RWPE1 (cell line): ENCODE results near the gene FAM118B.
"Not testable (repeated sequence)": the region's sequence is repeated elsewhere in the genome, so short reads cannot be mapped to it uniquely, and the experiment has no call there.

ENCODE experiments used
- CTCF ChIA-PET: fragments of 350-600 bp; sonication (Branson Sonifier 250); formaldehyde crosslinking; extraction: SDS; loops from one replicate; lab custom pipeline; 2021; lab: Yijun Ruan, JAX
- POLR2A ChIA-PET: fragments of 400-600 bp; formaldehyde crosslinking; extraction: SDS; loops from one replicate; lab custom pipeline; 2020; ENCODE audit warnings: antibody characterized with exemption; ENCODE audit not compliant: low non-redundant PET; lab: Yijun Ruan, JAX
- DNase-seq: peaks from one replicate; pipeline ENCODE4 v3.0.0; 2012; ENCODE audit warnings: low spot score
- H3K27ac ChIP-seq: fragments of 450-650 bp; 2 replicates; pipeline ENCODE4 v1.5.1; 2017
- TF ChIP-seq, protein P1 (sequence below): fragments of 450-650 bp; conservative IDR thresholded peaks from 2 replicates; pipeline ENCODE4 v1.5.1; 2017; ENCODE audit warnings: low read depth, mild to moderate bottlenecking

Gene FAM118B

DNA sequence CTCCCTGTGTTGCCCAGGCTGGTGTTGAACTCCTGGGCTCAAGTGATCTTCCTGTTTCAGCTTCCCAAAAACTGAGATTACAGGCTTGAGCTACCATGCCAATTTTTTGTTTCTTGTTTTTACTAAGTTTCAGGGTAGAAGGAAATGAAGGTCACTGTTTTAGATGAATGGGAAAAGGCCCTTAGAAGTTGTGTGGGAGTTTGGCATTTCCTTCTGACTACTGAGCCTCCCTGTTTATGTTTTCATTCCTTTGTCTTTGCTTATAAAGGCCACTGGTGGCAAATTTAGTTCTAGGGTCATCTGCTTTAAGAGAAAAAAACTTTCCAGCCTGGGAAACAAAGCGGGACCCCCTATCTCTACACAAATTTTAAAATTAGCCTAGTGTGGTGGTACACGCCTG lies 35.1 kb downstream of the FAM118B start:
- no peak for DNase-seq
- ChIA-PET CTCF (no interaction called here), POLR2A (no interaction called here)
- TF ChIP-seq, protein P1, sequence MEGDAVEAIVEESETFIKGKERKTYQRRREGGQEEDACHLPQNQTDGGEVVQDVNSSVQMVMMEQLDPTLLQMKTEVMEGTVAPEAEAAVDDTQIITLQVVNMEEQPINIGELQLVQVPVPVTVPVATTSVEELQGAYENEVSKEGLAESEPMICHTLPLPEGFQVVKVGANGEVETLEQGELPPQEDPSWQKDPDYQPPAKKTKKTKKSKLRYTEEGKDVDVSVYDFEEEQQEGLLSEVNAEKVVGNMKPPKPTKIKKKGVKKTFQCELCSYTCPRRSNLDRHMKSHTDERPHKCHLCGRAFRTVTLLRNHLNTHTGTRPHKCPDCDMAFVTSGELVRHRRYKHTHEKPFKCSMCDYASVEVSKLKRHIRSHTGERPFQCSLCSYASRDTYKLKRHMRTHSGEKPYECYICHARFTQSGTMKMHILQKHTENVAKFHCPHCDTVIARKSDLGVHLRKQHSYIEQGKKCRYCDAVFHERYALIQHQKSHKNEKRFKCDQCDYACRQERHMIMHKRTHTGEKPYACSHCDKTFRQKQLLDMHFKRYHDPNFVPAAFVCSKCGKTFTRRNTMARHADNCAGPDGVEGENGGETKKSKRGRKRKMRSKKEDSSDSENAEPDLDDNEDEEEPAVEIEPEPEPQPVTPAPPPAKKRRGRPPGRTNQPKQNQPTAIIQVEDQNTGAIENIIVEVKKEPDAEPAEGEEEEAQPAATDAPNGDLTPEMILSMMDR, result no peak
- H3K27ac ChIP-seq, result no peak overlapping the region

DNA sequence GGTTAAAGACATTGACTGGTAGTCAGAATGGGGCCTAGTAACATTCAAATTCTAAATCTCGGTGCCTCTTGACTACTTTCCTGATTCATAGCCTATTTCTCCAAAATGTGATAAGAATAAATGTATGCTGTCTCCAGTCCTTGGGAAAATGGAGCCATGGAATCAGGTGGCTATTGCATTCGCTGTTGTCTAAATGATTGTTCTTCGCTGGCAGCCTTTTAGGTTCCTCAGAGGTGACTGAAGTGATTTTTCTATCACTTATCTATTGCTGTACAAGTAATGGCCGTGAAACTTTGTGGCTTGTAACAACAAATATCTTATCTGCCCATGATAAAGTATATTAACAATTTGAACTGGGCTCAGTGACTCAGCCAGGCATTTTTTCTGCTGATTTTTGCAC lies 41.7 kb downstream of the FAM118B start:
- DNase-seq, result no peak
- no peak overlapping the region for H3K27ac ChIP-seq
- ChIA-PET POLR2A (no interaction called here), CTCF (no interaction called here)
- TF ChIP-seq, protein P1, result no peak

DNA sequence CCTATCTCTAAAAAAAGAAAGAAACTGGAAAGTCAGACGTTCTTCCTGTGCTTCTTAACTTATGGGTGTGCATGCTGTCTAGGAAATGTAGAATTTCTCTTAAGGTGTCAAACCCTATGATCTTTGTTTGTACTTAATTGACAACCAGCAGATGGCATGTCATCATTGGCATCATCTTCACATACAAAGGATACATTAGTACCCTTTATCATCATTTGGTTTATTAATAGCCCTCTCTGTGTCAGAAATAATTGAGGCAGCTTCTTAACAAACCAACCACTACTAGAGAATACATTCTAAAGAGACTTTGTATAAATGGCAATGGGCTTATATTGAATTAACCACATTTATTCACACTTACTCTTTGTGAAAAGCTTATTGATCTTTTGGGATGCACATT lies 43.2 kb downstream of the FAM118B start:
- no peak overlapping the region for H3K27ac ChIP-seq
- TF ChIP-seq, protein P1, result no peak
- POLR2A ChIA-PET, result no interaction called here
- CTCF ChIA-PET, result no interaction called here
- DNase-seq, result no peak

DNA sequence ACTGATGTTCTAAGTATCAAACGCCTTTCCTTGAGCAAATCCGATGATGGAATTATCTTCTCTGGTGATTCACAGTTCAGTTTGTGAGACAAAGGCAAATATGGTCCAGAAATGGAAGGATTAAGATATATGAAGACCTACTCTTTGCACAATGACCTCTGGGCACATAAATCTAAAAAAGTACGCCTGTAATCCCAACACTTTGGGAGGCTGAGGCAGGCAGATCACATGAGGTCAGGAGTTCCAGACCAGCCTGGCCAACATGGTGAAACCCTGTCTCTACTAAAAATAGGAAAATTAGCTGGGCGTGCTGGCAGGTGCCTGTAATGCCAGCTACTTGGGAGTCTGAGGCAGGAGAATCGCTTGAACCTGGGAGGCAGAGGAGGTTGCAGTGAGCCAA lies 43.9 kb downstream of the FAM118B start:
- DNase-seq, POLR2A ChIA-PET, H3K27ac ChIP-seq: not testable (repeated sequence)
- CTCF ChIA-PET, result interaction anchor here (0.7 kb wide), 1 partner anchor 49 kb away, joined by 3 read pairs; no protein-coding TSS in a partner anchor

DNA sequence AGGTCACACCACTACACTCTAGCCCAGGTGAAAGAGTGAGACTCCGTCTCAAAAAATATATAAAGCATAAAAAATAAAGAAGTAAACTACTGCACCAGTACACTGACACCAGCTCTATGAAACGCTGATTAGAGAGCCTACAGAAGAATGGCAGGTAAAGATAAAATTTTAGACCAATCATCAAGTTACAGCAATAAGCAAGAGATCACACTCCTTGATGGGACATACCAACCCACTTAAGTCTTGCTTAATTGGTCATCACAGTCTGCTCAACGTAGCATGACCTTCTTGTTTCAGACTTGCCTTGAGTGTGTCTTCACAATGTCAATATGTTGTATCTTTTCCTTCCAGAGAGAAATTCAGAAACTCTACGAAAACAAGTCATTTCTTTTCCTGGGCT lies 44.6 kb downstream of the FAM118B start:
- ChIA-PET CTCF (no interaction called here), POLR2A (no interaction called here)
- no peak overlapping the region for H3K27ac ChIP-seq
- DNase-seq, result no peak
- TF ChIP-seq, protein P1, result no peak

DNA sequence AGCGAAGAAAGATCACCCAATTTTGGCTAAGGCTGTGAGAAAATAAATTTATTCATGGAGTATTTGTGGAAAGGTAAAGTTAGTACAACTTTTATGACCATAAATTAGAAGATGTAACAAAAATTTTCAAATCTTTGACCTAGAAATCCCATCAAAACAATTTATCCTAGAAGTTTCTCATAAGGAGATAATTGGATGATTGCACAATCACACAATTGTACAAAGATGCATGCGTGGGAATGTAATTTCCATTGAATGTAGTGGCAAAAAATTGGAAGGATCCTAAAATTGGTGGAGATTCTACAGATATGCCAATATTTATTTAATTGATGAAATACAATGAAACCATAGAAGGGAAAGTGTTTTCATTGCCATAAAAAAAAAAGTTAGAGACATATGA lies 45.6 kb downstream of the FAM118B start:
- H3K27ac ChIP-seq, result no peak overlapping the region
- no peak for DNase-seq
- ChIA-PET CTCF (no interaction called here), POLR2A (no interaction called here)
- TF ChIP-seq, protein P1, result no peak

DNA sequence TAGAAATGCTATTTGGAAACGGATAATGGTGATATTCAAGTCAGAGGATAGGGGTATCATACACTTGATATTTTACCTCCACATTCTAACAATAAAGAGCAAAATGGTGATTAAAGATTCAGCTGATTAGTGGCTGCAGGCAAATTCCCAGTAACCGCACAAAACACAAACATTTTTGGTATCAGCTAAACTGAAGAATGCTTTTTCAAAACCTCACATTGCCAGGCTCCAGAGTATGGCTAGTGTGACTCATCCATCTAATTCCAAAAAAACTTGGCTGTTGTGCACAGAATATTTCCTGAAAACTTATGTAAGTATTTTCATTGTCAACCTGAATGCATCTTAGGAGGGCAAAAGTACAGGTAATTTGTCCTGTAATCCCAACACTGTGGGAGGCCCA lies 46.2 kb downstream of the FAM118B start:
- CTCF ChIA-PET, result interaction anchor here (0.6 kb wide), 1 partner anchor 586 kb away, joined by 3 read pairs; no protein-coding TSS in a partner anchor
- no peak for DNase-seq
- POLR2A ChIA-PET, result no interaction called here
- TF ChIP-seq, protein P1, result no peak
- no peak overlapping the region for H3K27ac ChIP-seq
